ENCODE measurements around the gene PSMD3.

The PSMD3 gene

DNA sequence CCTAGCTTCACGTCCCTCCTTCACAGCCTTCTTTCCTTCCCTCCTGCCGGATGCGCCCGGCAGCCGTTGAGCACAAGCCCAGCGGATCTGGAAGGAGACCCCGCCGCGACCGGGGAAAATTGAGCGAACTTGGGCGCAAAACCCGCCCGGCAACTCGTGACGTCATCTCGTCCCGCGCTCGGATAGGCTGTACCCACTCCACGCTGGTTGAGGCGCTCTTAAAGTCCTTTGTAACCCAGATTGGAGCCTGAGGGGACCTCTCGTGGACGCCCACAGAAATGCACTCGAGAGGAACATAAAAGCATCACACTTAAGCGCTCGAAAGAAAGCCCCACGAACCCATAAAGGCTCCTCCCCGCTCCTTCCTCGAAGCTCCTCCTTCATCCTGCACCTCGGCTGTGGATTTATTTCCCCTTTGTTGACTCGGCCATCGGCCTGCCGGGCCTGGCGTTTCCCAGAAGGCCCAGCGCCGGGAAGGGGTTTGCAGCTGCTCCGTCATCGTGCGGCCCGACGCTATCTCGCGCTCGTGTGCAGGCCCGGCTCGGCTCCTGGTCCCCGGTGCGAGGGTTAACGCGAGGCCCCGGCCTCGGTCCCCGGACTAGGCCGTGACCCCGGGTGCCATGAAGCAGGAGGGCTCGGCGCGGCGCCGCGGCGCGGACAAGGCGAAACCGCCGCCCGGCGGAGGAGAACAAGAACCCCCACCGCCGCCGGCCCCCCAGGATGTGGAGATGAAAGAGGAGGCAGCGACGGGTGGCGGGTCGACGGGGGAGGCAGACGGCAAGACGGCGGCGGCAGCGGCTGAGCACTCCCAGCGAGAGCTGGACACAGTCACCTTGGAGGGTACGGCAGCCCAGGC is at the start of gene PSMD3:
TSS of gene PSMD3 (plus strand) at position 457 of the 856 bp plus-strand sequence. CDS start at position 621, 164 bp downstream.
- Histone ChIP-seq H3K4me2 (ENCODE audit: low read length) (peak within 1 kb of the TSS; percentile 96), H3K79me2 (peaks cover 16% of the 10 kb centered on the region), H3K9me3 (ENCODE audit: control insufficient read depth, low read length) (no peaks in the 10 kb centered on the region), H3K27ac (peak within 1 kb of the TSS; percentile 76), H3K36me3 (ENCODE audit: control insufficient read depth, insufficient read depth, low read length) (no peaks in the 10 kb centered on the region), H3K27me3 (ENCODE audit: control insufficient read depth, insufficient read depth, low read length) (no peaks in the 10 kb centered on the region), H3K4me1 (peaks cover 4% of the 10 kb centered on the region), H3K4me3 (ENCODE audit: low read depth, low read length) (peak within 1 kb of the TSS; percentile 85), H3K9ac (peak within 1 kb of the TSS; percentile 96), H2AFZ (peak within 1 kb of the TSS; percentile 92)
- TF ChIP-seq, protein P1, sequence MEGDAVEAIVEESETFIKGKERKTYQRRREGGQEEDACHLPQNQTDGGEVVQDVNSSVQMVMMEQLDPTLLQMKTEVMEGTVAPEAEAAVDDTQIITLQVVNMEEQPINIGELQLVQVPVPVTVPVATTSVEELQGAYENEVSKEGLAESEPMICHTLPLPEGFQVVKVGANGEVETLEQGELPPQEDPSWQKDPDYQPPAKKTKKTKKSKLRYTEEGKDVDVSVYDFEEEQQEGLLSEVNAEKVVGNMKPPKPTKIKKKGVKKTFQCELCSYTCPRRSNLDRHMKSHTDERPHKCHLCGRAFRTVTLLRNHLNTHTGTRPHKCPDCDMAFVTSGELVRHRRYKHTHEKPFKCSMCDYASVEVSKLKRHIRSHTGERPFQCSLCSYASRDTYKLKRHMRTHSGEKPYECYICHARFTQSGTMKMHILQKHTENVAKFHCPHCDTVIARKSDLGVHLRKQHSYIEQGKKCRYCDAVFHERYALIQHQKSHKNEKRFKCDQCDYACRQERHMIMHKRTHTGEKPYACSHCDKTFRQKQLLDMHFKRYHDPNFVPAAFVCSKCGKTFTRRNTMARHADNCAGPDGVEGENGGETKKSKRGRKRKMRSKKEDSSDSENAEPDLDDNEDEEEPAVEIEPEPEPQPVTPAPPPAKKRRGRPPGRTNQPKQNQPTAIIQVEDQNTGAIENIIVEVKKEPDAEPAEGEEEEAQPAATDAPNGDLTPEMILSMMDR (IDR thresholded peaks at IDR 0.05): peak; percentile 94

DNA sequence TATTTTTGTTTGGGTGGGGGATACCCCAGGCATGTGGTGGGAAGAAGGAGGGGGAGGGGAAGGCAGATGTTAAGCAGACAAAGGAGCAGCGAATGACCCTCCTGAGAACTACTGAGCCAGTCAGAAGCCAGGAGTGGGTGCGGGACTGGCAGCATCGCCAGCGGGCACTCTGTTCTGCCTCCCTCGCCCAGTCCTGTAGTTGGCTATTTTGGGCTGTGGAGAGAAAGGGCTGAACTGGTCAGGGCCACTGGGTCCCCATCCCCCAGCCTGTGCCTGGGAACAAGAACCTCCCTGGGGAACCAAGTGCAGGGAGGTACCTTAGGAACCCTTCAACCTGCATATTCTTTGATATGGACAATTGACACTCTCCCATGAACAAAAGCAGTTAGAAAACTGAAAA is 46.7 kb upstream of the PSMD3 start:
- Histone ChIP-seq H3K4me2 (ENCODE audit: low read length) (no peak overlapping the region), H3K9me3 (ENCODE audit: control insufficient read depth, low read length) (no peaks in the 10 kb centered on the region)
- TF ChIP-seq, protein P1 (IDR thresholded peaks at IDR 0.05): no peak

DNA sequence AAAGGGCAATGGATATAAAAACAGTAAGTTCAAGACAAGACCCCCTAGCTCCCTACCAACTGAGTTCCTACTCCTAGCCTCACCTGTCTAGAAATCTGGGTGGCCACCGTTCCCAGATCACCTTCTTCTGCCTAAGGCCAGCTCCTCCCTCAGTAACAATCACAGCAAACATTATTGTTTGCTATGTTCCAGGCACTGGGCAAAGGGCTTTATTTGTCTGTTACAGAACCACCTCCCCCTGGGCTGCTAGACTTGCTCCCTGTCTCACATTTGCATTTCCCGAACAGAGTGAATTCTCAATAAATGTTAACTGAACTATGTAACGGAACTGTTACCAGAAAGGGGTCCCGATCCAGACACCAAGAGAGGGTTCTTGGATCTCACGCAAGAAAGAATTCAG is 46.3 kb upstream of the PSMD3 start:
- no peak overlapping the region for H3K4me3 ChIP-seq (ENCODE audit: low read depth, low read length)
- no peak overlapping the region for H3K9ac ChIP-seq
- no peaks in the 10 kb centered on the region for H3K9me3 ChIP-seq (ENCODE audit: control insufficient read depth, low read length)
- no peak overlapping the region for H3K27ac ChIP-seq
- no peaks in the 10 kb centered on the region for H3K4me1 ChIP-seq
- H3K4me2 ChIP-seq (ENCODE audit: low read length): no peak overlapping the region
- TF ChIP-seq, protein P1 (IDR thresholded peaks at IDR 0.05): no peak
- no peaks in the 10 kb centered on the region for H3K36me3 ChIP-seq (ENCODE audit: control insufficient read depth, insufficient read depth, low read length)
- no peaks in the 10 kb centered on the region for H3K79me2 ChIP-seq
- no peak overlapping the region for H2AFZ ChIP-seq
- H3K27me3 ChIP-seq (ENCODE audit: control insufficient read depth, insufficient read depth, low read length): no peaks in the 10 kb centered on the region

More for the DNA sequence above, 46.7 kb upstream of the PSMD3 start:
- no peaks in the 10 kb centered on the region for H3K79me2 ChIP-seq
- no peak overlapping the region for H3K27ac ChIP-seq
- H3K4me3 ChIP-seq (ENCODE audit: low read depth, low read length): no peak overlapping the region
- H3K4me1 ChIP-seq: peaks cover 1% of the 10 kb centered on the region
- H3K27me3 ChIP-seq (ENCODE audit: control insufficient read depth, insufficient read depth, low read length): no peaks in the 10 kb centered on the region
- H3K36me3 ChIP-seq (ENCODE audit: control insufficient read depth, insufficient read depth, low read length): no peaks in the 10 kb centered on the region
- no peak overlapping the region for H3K9ac ChIP-seq
- H2AFZ ChIP-seq: no peak overlapping the region

DNA sequence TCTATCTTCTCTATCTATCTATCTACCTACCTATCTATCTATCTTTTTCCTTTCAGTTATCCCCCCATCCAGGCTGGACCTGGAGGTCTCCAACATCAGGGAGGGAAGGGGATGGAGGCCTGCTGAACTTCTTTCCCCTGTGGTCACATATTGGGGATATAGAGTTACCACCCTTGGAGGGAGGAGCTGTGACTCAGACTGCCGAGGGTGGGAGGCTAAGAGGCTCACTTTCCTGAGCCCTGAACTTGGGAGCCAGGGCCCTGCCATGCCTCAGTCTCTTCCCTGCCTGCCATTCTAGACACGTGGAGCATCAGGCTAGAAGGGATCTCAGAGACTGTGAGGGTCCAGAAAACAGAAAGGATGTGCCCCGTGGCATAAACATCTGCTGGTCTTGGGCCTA is 44.7 kb upstream of the PSMD3 start:
- Histone ChIP-seq H2AFZ (no peak overlapping the region), H3K4me3 (ENCODE audit: low read depth, low read length) (no peak overlapping the region), H3K27me3 (ENCODE audit: control insufficient read depth, insufficient read depth, low read length) (no peaks in the 10 kb centered on the region), H3K4me2 (ENCODE audit: low read length) (no peak overlapping the region), H3K79me2 (no peaks in the 10 kb centered on the region), H3K36me3 (ENCODE audit: control insufficient read depth, insufficient read depth, low read length) (no peaks in the 10 kb centered on the region), H3K4me1 (no peaks in the 10 kb centered on the region), H3K9me3 (ENCODE audit: control insufficient read depth, low read length) (no peaks in the 10 kb centered on the region), H3K27ac (no peak overlapping the region), H3K9ac (no peak overlapping the region)
- TF ChIP-seq, protein P1 (IDR thresholded peaks at IDR 0.05): no peak

Data from parathyroid adenoma (tissue), 2 donors.